HEK293 (cell line): ENCODE measurements around the gene SPART.

Experiments used
- CTCF ChIA-PET: fragments of 350-600 bp; formaldehyde crosslinking; extraction: SDS; loops from one replicate; lab custom pipeline; 2021; ENCODE audit warnings: antibody characterized with exemption; lab: Yijun Ruan, JAX
- POLR2A ChIA-PET: fragments of 300-600 bp; formaldehyde crosslinking; extraction: SDS; loops from one replicate; lab custom pipeline; 2020; ENCODE audit warnings: antibody characterized with exemption, inconsistent platforms; lab: Yijun Ruan, JAX
- H3K27ac ChIP-seq: fragments of 200-500 bp; sonication (Bioruptor generic); 2 replicates; pipeline ENCODE4 v1.5.1; 2014; ENCODE audit warnings: low read depth, low read length, control low read depth, inconsistent platforms; ENCODE audit errors: extremely low read depth
- H3K36me3 ChIP-seq, 2 experiments: fragments of 200-500 bp in 1 of 2; sonication (Bioruptor generic) in 1 of 2; 1 replicate in 1 of 2; 2 replicates in 1 of 2; pipeline ENCODE4 v1.5.1; 2014 to 2017; ENCODE audit warnings: inconsistent platforms in 2 of 2, low read length in 2 of 2; ENCODE audit not compliant: control insufficient read depth in 2 of 2, insufficient read depth in 1 of 2
- H3K4me1 ChIP-seq: fragments of 200-500 bp; sonication (Bioruptor generic); 2 replicates; pipeline ENCODE4 v1.5.1; 2014; ENCODE audit warnings: mild to moderate bottlenecking, low read length, inconsistent platforms; ENCODE audit not compliant: control insufficient read depth, insufficient read depth
- H3K4me3 ChIP-seq: 2 replicates; pipeline ENCODE4 v1.5.1; 2011; ENCODE audit warnings: low read depth, mild to moderate bottlenecking, control low read depth, low read length, moderate library complexity
- H3K9me3 ChIP-seq: fragments of 200-500 bp; sonication (Bioruptor generic); 2 replicates; pipeline ENCODE4 v1.5.1; 2014; ENCODE audit warnings: low read depth, low read length, inconsistent platforms; ENCODE audit not compliant: control insufficient read depth, insufficient read depth
- KLF7 ChIP-seq: fragments of 450-650 bp; formaldehyde crosslinking; IDR thresholded peaks from 2 replicates; pipeline ENCODE4 v1.5.1; 2016; ENCODE audit warnings: missing biosample characterization, missing genetic modification characterization, borderline replicate concordance
- PRDM1 ChIP-seq: fragments of 450-650 bp; formaldehyde crosslinking; IDR thresholded peaks from 2 replicates; pipeline ENCODE4; 2016; ENCODE audit warnings: missing biosample characterization, missing genetic modification characterization
- RBAK ChIP-seq: fragments of 450-650 bp; formaldehyde crosslinking; IDR thresholded peaks from 2 replicates; pipeline ENCODE4 v1.5.1; 2016; ENCODE audit warnings: missing biosample characterization, missing genetic modification characterization
- SP7 ChIP-seq: fragments of 450-650 bp; formaldehyde crosslinking; IDR thresholded peaks from 2 replicates; pipeline ENCODE4 v1.5.1; 2016; ENCODE audit warnings: missing biosample characterization, missing genetic modification characterization
- ZNF146 ChIP-seq: fragments of 450-650 bp; formaldehyde crosslinking; IDR thresholded peaks from 2 replicates; pipeline ENCODE4 v1.5.1; 2016; ENCODE audit warnings: missing biosample characterization, missing genetic modification characterization
- ZNF16 ChIP-seq: fragments of 450-650 bp; formaldehyde crosslinking; IDR thresholded peaks from 2 replicates; pipeline ENCODE4 v1.5.1; 2016; ENCODE audit warnings: low read depth, missing biosample characterization, missing genetic modification characterization
- ZNF223 ChIP-seq: fragments of 450-650 bp; formaldehyde crosslinking; IDR thresholded peaks from 2 replicates; pipeline ENCODE4 v1.5.1; 2016; ENCODE audit warnings: missing biosample characterization, missing genetic modification characterization
- ZNF266 ChIP-seq: fragments of 450-650 bp; formaldehyde crosslinking; IDR thresholded peaks from 2 replicates; pipeline ENCODE4 v1.5.1; 2016; ENCODE audit warnings: missing biosample characterization, missing genetic modification characterization, low read depth
- ZNF302 ChIP-seq: fragments of 450-650 bp; formaldehyde crosslinking; IDR thresholded peaks from 2 replicates; pipeline ENCODE4 v1.5.1; 2016; ENCODE audit warnings: missing biosample characterization, missing genetic modification characterization, low read depth
- ZNF350 ChIP-seq: fragments of 450-650 bp; formaldehyde crosslinking; IDR thresholded peaks from 2 replicates; pipeline ENCODE4 v1.5.0; 2017; ENCODE audit warnings: missing biosample characterization, mild to moderate bottlenecking, missing genetic modification characterization
- ZNF354C ChIP-seq: fragments of 450-650 bp; formaldehyde crosslinking; IDR thresholded peaks from 2 replicates; pipeline ENCODE4 v1.5.1; 2016; ENCODE audit warnings: missing biosample characterization, missing genetic modification characterization, low read depth, borderline replicate concordance
- ZNF473 ChIP-seq: fragments of 450-650 bp; formaldehyde crosslinking; IDR thresholded peaks from 2 replicates; pipeline ENCODE4 v1.5.1; 2017; ENCODE audit warnings: missing biosample characterization, missing genetic modification characterization
- ZNF501 ChIP-seq: fragments of 450-650 bp; formaldehyde crosslinking; IDR thresholded peaks from 2 replicates; pipeline ENCODE4 v1.5.1; 2016; ENCODE audit warnings: missing biosample characterization, missing genetic modification characterization
- ZNF529 ChIP-seq: fragments of 450-650 bp; formaldehyde crosslinking; IDR thresholded peaks from 2 replicates; pipeline ENCODE4 v1.5.1; 2017; ENCODE audit warnings: missing genetic modification characterization, missing biosample characterization; ENCODE audit not compliant: insufficient replicate concordance
- ZNF555 ChIP-seq: fragments of 450-650 bp; formaldehyde crosslinking; conservative IDR thresholded peaks from 2 replicates; pipeline ENCODE4 v1.5.1; 2017; ENCODE audit warnings: missing biosample characterization, mild to moderate bottlenecking, missing genetic modification characterization, inconsistent platforms
- ZNF571 ChIP-seq: fragments of 450-650 bp; formaldehyde crosslinking; IDR thresholded peaks from 2 replicates; pipeline ENCODE4 v1.5.0; 2017; ENCODE audit warnings: missing biosample characterization, missing genetic modification characterization
- ZNF626 ChIP-seq: fragments of 450-650 bp; sonication (Bioruptor Pico); formaldehyde crosslinking; IDR thresholded peaks from 2 replicates; pipeline ENCODE4 v1.5.1; 2018; ENCODE audit warnings: missing biosample characterization, missing genetic modification characterization, inconsistent platforms
- ZNF654 ChIP-seq: fragments of 450-650 bp; formaldehyde crosslinking; IDR thresholded peaks from 2 replicates; pipeline ENCODE4 v1.5.1; 2016; ENCODE audit warnings: low read depth, missing biosample characterization, missing genetic modification characterization
- ZNF670 ChIP-seq: fragments of 450-650 bp; formaldehyde crosslinking; IDR thresholded peaks from 2 replicates; pipeline ENCODE4 v1.5.1; 2016; ENCODE audit warnings: missing biosample characterization, missing genetic modification characterization, low read depth
- ZNF76 ChIP-seq: fragments of 450-650 bp; formaldehyde crosslinking; IDR thresholded peaks from 2 replicates; pipeline ENCODE4; 2016; ENCODE audit warnings: low read depth, missing biosample characterization, missing genetic modification characterization, borderline replicate concordance
- ZNF837 ChIP-seq: fragments of 450-650 bp; formaldehyde crosslinking; IDR thresholded peaks from 2 replicates; pipeline ENCODE4 v1.5.1; 2016; ENCODE audit warnings: missing biosample characterization, missing genetic modification characterization
- TF ChIP-seq, protein P1 (sequence below): fragments of 450-650 bp; formaldehyde crosslinking; IDR thresholded peaks from 2 replicates; pipeline ENCODE4 v1.5.1; 2016; ENCODE audit warnings: missing biosample characterization, missing genetic modification characterization
- TF ChIP-seq, protein P2 (sequence below): fragments of 450-650 bp; formaldehyde crosslinking; IDR thresholded peaks from 2 replicates; pipeline ENCODE4 v1.5.1; 2016; ENCODE audit warnings: missing biosample characterization, missing genetic modification characterization
- TF ChIP-seq, protein P3 (sequence below): fragments of 450-650 bp; formaldehyde crosslinking; IDR thresholded peaks from 2 replicates; pipeline ENCODE4 v1.5.0; 2017; ENCODE audit warnings: missing biosample characterization, missing genetic modification characterization, borderline replicate concordance
- TF ChIP-seq, protein P4 (sequence below): fragments of 450-650 bp; formaldehyde crosslinking; IDR thresholded peaks from 2 replicates; pipeline ENCODE4 v1.5.1; 2016; ENCODE audit warnings: missing biosample characterization, missing genetic modification characterization

SPART gene, protein sequence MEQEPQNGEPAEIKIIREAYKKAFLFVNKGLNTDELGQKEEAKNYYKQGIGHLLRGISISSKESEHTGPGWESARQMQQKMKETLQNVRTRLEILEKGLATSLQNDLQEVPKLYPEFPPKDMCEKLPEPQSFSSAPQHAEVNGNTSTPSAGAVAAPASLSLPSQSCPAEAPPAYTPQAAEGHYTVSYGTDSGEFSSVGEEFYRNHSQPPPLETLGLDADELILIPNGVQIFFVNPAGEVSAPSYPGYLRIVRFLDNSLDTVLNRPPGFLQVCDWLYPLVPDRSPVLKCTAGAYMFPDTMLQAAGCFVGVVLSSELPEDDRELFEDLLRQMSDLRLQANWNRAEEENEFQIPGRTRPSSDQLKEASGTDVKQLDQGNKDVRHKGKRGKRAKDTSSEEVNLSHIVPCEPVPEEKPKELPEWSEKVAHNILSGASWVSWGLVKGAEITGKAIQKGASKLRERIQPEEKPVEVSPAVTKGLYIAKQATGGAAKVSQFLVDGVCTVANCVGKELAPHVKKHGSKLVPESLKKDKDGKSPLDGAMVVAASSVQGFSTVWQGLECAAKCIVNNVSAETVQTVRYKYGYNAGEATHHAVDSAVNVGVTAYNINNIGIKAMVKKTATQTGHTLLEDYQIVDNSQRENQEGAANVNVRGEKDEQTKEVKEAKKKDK

DNA sequence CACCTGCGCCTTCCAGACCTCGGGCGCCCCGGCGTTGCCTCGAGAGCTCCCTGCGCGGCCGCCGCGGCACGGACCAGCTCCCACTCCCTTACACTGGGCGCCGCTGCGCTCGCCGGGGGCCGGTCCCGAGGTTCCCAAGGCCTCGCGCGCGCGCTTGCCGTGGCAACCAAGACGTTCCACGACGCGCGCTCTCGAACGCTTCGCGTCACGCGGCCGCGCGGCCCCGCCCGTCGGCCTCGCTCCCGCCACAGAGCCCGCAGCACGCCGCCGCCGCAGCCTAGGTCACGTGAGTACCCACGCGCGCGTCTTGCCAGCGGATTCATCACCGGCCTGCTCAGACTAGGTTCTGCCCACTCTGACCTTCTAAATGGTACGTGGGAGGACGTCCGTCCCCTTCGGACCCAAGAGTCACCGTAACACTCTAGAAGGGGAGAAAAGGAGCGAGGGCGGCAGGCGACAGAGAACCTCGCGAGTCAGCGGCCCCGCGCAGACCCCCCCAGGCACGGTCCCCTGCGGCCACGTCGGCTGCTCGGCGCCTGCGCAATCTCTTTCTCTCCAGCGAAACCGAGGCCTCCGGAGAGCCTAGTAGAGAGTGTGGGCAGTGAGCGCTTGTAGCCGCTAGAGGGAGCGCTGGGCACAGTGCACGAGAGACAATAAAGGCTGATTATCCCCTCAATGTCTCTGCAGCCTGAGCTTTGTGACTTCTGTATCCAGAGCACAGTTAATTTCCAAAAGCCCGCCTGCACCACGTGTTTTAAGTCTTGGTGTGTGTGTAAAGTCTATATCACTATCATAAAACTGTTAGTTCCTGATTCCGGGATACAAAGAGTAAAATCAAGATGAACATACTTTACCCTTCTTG, at the start of gene SPART:
Gene SPART (minus strand): TSS at position 173 of the 862 bp plus-strand sequence. CDS start 10,564 bp downstream, outside the sequence.
- peak within 1 kb of the TSS; percentile 96 for H3K27ac ChIP-seq
- ChIA-PET POLR2A (interaction anchor here (1.0 to 1.1 kb wide), 2 partner anchors 9 to 64 kb away, joined by 3 to 5 read pairs; no protein-coding TSS in a partner anchor), CTCF (interaction anchor here (0.6 to 2.0 kb wide), 14 partner anchors 9 to 666 kb away, joined by 3 to 8 read pairs (median 3); no protein-coding TSS in a partner anchor)
- H3K4me3 ChIP-seq = peak within 1 kb of the TSS; percentile 75
- H3K4me1 ChIP-seq = no peaks in the 10 kb centered on the region
- no peaks in the 10 kb centered on the region for H3K36me3 ChIP-seq
- H3K9me3 ChIP-seq = no peaks in the 10 kb centered on the region
- TF ChIP-seq, protein P1, sequence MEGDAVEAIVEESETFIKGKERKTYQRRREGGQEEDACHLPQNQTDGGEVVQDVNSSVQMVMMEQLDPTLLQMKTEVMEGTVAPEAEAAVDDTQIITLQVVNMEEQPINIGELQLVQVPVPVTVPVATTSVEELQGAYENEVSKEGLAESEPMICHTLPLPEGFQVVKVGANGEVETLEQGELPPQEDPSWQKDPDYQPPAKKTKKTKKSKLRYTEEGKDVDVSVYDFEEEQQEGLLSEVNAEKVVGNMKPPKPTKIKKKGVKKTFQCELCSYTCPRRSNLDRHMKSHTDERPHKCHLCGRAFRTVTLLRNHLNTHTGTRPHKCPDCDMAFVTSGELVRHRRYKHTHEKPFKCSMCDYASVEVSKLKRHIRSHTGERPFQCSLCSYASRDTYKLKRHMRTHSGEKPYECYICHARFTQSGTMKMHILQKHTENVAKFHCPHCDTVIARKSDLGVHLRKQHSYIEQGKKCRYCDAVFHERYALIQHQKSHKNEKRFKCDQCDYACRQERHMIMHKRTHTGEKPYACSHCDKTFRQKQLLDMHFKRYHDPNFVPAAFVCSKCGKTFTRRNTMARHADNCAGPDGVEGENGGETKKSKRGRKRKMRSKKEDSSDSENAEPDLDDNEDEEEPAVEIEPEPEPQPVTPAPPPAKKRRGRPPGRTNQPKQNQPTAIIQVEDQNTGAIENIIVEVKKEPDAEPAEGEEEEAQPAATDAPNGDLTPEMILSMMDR (tag by site-specific recombination) = peak; percentile 85
- TF ChIP-seq ZNF354C (tag by site-specific recombination) (no peak), ZNF837 (tag by site-specific recombination) (no peak), ZNF146 (tag by site-specific recombination) (no peak), ZNF626 (tag by site-specific recombination) (no peak), ZNF16 (tag by site-specific recombination) (no peak), ZNF473 (no peak), ZNF670 (tag by site-specific recombination) (no peak), ZNF223 (tag by site-specific recombination) (no peak), ZNF350 (no peak), ZNF654 (tag by site-specific recombination) (peak; percentile 69), ZNF555 (no peak), ZNF76 (tag by site-specific recombination) (no peak), ZNF501 (tag by site-specific recombination) (peak; percentile 88), SP7 (peak; percentile 51; the same call in 1 of the 2 replicates), ZNF529 (no peak), PRDM1 (no peak), ZNF302 (no peak), ZNF266 (tag by site-specific recombination) (no peak), RBAK (tag by site-specific recombination) (no peak), KLF7 (tag by site-specific recombination) (no peak), ZNF571 (tag by site-specific recombination) (no peak)
- TF ChIP-seq, protein P2, sequence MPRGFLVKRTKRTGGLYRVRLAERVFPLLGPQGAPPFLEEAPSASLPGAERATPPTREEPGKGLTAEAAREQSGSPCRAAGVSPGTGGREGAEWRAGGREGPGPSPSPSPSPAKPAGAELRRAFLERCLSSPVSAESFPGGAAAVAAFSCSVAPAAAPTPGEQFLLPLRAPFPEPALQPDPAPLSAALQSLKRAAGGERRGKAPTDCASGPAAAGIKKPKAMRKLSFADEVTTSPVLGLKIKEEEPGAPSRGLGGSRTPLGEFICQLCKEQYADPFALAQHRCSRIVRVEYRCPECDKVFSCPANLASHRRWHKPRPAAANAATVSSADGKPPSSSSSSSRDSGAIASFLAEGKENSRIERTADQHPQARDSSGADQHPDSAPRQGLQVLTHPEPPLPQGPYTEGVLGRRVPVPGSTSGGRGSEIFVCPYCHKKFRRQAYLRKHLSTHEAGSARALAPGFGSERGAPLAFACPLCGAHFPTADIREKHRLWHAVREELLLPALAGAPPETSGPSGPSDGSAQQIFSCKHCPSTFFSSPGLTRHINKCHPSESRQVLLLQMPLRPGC = no peak
- TF ChIP-seq, protein P3, sequence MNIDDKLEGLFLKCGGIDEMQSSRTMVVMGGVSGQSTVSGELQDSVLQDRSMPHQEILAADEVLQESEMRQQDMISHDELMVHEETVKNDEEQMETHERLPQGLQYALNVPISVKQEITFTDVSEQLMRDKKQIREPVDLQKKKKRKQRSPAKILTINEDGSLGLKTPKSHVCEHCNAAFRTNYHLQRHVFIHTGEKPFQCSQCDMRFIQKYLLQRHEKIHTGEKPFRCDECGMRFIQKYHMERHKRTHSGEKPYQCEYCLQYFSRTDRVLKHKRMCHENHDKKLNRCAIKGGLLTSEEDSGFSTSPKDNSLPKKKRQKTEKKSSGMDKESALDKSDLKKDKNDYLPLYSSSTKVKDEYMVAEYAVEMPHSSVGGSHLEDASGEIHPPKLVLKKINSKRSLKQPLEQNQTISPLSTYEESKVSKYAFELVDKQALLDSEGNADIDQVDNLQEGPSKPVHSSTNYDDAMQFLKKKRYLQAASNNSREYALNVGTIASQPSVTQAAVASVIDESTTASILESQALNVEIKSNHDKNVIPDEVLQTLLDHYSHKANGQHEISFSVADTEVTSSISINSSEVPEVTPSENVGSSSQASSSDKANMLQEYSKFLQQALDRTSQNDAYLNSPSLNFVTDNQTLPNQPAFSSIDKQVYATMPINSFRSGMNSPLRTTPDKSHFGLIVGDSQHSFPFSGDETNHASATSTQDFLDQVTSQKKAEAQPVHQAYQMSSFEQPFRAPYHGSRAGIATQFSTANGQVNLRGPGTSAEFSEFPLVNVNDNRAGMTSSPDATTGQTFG (tag by site-specific recombination) = no peak
- TF ChIP-seq, protein P4, sequence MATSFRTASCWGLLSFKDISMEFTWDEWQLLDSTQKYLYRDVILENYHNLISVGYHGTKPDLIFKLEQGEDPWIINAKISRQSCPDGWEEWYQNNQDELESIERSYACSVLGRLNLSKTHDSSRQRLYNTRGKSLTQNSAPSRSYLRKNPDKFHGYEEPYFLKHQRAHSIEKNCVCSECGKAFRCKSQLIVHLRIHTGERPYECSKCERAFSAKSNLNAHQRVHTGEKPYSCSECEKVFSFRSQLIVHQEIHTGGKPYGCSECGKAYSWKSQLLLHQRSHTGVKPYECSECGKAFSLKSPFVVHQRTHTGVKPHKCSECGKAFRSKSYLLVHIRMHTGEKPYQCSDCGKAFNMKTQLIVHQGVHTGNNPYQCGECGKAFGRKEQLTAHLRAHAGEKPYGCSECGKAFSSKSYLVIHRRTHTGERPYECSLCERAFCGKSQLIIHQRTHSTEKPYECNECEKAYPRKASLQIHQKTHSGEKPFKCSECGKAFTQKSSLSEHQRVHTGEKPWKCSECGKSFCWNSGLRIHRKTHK (tag by site-specific recombination) = no peak
